NCI-H146 (cell line): ENCODE results near the gene HOXA11.

Experiments
- DNase-seq: peaks from one replicate; lab custom pipeline; 2025; lab: John Stamatoyannopoulos, UW

HOXA11 gene

DNA sequence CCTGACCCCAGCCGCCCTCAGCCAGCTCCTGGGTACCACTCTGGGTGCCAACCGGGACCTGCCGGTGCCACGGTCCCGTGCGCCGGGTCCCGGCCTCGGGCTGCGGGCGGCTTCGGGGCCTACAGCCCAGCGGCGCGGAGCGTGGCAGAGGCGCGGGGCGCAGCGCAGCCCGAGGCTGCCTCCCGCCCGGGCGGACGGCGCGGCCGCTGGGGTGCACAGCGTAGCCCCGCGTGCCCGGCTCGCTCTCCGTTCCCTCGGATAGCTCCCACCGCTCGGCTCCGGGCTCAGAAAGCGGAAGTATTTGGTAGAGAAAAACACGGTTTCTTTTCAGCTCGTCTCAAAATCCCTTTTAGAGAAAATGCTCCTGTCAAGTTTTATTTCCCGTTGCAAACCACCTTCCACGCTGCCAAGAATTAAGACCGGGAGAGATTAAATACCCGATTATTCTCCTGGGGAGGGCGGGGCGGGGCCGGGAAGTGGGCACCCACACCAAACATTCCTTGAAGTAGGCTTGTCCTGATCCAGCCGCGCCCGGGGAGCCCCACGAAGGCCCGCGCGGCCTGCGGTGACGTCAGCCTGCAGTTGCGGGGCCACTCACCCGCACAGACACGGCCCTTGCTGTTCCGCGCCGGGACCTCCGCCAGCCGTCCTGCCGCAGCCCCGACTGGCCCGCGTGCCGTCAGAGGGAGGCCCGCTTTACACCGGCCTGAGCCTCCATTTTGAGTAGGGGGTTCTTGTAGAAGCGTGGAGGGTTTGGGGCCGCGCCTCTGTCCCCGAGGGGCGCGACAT is 7.7 kb upstream of the HOXA11 start:
- DNase-seq: peak; percentile 20

DNA sequence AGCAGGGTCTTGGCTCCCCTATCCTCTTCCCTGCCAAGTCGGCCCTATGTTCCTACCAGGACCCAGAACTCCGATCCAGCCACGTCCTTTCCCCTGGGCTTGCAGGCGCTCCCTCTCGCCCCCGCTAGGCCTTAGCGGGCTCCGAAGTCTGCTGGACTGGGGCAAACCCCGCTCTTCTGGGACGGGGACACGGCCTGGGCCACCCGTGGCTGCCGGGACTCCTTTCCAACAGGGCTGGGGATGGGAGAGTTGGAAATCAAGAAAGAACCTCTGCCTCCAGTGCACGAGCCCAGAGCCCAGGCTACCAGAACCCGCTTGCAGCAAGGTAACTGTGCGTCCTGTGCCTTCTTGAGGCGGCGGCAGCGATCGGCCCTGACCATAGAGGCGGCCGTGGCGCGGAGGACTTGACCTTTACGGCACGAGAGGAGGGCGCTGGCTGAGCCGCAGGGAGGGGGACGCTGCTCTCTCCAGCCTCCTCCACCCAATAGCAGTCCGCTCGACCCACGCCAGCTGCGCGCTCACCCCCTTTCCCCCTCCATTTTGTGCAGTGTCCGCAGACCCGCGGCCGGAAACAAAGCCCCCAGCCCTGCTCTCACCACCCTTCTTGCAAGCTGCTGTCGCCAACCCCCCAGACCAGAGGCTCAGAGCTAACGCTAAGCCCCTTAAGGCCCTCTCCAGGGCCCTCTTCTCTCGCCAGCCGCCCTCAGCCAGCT is 7.0 kb upstream of the HOXA11 start:
- DNase-seq: no peak

DNA sequence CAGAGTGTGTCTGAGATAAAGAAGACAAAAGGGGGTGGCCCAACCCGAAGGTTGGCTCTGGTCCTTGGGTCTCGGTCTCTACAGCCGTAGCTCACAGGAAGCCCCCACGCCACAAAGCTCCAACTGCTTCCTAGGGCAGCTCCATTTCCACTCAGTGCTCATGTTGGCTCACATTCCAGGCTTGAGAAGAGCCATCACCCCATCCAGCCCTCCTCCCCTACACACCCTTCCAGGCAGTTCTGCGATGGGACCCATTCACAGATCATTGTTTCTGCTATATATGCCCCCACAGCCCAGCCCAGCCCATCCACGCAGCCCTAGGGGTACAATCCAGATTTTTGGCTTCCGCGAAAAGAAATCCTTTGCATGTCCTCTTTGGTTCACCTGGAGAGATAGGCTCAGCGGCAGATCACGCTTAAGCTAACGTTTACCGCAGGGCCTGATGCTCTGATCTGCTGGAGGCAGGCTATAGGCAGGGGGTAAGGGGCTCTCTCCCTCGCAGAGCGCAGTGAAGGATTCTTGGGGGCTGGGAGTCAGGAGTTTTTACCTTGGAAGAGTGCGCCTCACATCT is 6.2 kb upstream of the HOXA11 start:
- no peak for DNase-seq

DNA sequence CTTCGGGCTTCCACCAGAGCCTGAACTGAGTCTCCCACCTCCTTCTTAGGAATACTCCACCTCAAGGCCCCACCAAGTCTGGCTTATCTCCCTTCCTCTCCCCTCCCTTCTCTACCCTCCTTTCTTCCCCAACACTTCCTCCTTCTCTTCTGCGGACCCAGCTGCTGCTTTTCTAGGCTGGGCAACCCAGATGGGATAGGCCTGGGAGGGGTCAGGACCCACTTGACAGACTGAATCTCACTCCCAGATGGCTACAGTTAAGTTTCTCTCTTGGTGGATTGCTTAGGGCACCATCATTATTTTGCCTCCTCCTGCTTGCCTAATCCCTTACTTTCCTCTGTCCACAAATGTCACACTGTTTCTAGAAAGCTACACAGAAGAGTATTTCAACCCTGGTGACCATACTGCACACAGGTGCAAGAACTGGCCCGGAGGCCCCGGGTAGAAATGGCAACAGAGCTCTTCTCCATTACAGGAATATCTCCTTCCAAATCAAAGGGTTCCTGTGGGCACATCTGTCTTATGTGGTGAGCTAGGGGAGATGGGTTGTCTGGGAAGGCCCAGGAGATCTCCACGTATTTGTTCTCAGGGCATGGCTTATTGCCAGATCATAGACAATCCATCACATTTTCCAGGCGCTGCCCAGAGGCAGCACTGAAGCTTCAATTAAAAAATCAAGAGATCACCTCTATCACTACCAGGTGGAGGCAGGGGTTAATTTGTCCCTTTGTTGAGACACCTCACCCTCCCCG is 5.1 kb upstream of the HOXA11 start:
- no peak for DNase-seq

DNA sequence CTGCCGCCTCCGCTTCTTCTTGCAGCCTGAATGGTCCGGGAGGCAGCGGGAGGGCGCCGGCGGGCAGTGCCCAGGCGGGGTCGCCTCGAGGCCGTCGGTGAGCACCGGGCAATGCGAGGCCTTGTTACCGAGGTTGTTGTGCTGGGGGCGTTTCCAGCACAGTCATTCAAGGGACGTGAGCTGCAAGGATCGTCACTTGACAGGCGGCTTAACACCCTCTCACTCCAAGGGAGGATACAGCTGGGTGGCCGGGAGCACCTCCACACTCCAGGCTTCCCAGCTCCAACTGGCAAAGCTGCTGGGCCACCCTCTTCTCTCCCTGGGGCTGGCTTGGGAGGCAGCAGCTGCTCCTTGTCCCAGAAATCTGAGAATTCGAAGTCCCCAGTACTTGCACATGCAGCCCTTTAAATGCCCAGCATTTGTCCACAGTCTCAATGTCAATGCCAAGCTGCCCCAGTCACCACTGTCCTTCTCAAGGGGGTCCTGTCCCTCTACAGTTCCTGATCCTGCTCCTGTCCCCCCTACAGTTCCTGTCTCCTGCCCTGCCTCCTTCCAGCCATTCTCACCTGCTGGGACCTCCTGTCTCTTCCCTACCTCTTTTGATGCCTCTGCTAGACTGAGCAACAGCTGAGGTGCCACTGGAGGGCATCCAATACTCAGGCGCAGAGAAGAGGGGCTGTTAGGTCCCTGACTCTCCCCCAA is 4.4 kb upstream of the HOXA11 start:
- no peak for DNase-seq

DNA sequence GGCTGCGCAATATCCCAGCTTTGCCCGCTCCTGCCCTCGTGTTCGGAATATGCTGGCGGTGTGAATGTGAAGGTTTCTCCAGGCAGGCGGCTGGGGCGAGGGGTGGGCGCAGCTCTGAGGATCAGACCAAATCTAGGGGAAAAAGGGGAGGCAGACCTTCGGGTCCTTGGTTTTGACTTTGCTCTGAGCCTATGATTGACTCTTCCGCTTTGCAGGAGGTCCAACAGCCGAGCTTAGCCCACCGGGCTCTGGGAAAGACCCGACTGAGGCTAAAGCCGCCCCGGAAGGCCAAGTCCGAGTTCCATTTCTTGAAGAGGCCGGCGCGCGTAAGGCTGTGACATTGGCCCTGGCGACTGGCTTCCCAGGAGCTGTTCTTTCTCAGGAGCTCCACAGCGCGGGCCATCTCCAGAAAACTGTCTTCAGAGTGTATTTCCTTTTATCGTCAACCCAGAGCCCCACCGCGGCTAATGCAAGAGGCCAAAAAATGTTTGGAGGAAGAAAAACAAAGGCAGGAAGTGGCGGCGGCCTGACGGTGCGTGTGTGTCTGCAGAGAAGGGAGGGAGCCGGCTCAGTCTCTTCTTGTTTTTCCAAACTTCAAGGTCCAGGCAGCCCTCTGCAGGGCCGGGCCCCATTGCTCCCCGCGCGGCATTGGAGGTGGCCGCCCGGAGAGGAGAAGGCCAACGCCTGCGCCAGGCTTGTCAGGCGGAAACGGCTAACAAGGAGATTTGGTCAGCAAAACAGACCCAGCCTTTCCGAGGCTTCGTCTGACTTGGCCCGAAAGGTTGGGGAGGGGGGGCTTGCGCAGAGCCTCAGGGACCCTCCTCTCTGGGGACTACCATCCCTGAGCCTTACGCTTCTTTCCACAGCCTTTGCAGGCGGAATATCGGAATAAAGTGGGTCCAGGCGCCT is 3.6 kb upstream of the HOXA11 start:
- DNase-seq: no peak

DNA sequence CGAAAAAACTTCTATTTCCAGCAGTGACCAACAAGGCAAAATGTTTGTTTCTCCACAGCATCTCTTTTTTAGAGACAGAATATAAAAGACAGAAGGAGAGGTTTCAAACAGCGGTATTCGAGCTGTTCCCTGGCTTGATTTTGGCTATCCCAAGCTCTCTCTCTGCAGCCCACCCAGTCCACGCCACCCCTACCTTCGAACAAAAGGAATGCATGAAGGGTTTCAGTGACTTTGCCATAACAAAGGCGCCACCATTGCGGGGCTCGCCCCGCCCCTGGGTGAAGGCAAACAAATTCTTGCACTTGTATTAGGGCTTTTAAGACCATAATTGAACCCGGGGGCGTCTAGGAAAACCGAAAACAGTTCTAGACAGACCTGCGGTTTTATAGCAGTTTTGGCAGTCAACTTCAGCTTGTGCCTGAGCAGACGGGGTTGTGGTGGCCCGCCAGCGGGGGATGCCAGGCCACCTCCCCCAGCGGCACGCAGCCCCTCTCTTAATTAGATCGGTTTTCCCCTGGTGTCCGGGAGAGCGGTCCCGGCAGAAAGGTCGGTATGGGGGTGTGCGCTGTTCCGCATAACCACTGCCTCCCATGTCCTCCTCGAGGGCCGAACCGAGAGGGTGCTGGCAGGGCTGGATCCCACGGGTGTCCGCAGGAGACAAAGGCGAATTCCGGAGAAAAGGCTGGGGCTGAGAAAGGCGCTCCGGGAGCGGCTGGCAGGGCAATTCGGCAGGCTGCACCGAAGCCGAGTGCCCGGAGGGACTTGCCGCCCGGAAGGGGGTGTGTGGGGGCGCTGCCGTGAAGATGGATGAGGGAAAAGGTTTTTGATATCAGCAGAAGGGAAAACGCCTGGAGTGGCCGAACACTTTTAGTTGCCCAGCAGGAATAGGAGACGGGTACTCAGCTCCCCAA is 2.7 kb upstream of the HOXA11 start:
- DNase-seq: no peak

DNA sequence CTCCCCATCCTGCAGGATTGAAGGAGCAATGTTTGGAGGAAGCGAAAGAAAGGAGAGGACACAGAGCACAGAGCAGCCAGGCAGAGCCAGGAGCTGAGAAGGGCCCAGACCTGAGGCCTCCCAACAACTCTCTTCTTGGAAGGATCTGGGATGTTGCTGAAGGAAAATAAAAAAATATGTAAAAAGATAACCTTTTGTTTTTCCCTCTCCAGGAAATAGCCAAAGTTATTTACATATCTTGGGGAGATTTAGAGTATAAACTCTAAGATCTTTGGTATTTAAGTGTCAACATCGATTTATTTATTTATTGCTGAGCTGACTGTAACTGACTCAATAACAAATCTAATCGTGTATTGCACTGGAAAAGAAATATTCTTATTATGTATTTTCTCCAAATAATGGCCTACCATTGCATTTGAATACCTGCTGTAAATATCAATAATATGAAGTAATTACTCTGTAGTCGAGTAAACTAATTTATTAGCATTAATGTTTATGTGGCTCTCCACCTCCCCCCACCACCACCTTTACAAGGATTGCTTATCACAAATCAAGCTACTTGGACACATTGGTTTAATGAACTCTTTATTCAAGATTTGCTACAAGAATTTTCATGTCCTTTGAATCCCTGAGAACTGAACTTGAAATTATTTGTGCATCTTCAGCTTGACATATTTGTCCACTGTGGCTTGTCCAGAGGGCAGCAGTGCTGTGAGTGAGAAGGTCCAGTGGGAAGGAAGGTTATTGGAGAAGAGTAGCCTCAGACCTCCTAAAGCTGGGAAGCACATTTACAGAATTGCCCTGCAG is 1.8 kb upstream of the HOXA11 start:
- no peak for DNase-seq

DNA sequence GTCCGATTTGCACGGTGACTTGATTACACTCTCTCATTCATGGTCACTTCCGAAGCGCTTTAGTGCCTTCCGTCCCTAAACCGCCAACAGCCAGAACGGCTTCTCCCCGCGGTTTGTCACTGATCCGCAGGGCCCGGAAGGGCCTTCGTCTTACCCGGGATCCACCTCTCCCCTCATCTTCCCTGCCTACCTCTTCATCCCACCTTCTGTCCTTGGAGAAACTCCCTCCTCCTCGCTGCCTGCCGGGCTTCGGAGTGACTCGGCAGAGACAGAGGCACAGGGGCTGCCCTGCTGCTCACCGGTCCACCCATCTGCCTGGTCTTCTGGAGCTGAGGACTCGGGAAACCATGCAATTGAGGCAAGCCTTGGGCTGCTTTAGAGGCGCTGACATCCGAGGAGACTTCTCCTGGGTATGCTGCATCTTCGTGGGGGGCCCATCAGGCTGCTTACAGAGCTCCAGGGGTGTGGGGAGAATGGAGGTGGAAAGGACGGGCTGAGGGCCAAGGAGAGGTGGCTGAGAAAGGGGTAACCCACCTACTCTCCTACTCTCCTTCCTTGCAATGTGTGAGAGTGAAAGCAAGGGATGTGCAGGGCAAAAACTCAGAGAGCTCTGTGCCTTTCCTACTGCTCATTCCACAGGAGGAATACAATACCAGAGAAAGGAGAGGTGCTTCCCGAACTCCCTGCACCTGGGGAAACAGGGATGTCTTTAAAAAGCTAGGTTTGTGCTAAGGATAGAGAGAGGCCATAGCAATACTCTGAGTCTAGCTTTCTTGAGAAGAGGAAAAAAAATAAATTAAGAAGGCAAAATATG is 1.0 kb upstream of the HOXA11 start:
- DNase-seq: no peak

DNA sequence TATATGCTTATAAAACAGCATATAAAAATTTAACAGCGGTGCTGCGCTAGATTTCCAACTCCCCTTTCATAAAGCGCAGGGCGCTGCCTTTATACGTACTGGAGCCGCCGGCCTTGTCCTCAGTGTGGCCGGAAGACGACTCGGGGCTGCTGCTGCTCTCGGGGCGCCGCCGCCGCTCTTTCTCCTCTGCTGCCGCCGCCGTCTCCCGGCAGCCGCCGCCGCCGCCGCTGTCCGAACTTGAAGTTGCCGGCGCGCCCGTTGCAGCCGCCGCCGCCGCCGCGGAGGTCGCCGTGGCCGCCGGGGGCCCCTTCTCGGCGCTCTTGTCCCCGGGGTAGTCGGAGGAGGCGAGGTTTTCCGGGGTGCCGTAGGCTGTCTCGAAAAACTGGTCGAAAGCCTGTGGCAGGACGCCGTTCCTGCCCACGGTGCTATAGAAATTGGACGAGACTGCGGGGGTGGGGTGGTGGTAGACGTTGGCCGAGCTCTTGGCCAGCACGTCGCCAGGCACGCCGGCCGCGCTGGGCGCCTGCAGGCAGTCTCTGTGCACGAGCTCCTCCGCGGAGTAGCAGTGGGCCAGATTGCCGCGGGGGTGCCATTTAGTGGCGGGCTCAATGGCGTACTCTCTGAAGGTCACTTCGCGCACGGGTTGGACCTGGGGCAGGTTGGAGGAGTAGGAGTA is 557 bp downstream of the HOXA11 start:
- DNase-seq: peak; percentile 57

DNA sequence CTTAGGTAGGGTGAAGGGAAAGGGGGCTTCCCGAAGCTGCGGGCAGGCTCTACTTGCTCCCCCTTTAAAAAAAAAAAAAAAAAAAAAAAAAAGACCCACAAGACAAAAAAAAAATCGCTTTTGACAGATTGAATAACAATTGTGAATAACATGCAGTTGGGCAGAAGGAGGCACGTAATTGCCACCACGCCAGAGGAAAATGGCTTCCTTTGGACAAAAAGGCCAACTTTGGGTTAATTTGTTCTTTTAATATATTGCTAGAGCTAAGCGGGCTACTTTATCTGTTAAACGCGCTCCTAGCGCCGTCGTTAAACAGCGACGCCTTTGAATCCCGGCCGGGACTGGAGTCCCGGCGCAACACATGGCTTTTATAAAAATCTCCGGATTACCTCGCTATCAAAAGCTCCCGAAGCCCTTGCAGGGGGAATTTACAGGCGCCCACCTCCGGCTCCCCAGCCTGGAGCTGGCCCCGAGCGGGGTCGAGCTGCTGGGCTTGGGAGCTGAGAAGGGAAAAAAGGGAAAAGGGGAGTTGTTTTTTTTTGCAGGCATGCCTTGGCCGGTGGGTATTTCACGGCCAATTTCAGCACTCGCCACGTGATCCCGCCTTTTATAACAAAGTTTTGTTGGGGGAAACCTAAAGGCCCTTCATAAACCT is 1.2 kb downstream of the HOXA11 start:
- DNase-seq: peak; percentile 45

DNA sequence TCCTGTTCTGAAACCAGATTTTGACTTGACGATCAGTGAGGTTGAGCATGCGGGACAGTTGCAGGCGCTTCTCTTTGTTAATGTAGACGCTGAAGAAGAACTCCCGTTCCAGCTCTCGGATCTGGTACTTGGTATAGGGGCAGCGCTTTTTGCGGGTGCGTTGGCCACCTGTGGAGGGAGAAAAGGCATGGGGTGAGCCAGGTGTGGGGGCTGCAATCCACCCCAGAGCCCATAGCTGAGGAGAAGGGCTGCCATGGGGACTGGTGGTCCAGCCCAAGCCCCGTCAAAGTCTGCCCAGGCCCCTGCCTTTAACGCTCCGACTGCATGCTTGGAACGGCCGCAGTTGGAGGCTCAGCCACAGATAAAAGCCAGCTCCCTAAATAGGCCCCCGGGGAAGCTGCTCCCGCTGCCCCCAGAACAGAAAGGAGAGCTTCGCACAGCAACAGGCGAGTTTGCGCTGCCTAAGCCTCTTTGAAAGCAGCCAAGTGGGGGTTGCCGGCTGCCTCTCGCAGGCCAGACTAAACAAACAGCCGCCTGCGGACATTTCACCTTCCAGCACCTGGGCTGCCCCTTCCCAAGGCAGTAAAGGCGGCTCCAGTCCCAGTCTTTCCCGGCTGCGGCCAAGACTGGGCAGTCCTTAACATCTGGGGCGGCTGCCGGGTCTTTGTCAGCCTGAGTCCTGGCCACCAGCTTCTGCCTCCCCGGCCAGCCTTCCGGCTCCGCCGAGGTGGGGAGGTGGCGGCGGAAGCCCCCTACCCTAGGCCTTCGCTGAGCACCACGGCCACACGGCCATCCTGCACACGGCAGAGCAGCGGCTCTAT is 2.0 kb downstream of the HOXA11 start:
- DNase-seq: peak; percentile 76

DNA sequence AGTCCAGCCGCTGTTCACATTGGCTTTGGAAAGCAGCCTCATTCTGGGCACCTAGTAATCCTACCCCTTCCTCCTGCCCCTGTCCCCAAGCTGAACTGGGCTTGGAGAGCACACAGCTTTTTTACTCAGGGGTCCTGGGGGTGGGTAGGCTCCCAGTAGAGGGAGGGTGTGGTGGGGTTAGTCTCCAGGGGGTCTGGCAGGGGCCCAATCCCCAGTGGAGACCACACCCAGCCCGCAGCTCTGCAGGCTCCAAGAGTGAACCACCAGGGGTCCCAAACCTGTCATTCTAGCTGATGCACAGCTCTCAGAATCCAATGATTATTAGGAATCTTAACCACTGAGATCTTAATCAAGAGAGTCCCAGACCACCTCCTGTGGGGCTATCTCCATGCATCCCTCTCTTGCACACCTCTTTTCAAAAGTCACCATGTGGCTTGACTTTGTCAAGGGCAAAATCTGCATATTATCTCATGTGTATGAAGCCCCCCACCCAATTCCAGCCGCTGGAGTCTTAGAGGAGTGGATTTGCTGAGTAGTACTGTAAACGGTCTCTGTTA is 2.7 kb downstream of the HOXA11 start:
- no peak for DNase-seq

DNA sequence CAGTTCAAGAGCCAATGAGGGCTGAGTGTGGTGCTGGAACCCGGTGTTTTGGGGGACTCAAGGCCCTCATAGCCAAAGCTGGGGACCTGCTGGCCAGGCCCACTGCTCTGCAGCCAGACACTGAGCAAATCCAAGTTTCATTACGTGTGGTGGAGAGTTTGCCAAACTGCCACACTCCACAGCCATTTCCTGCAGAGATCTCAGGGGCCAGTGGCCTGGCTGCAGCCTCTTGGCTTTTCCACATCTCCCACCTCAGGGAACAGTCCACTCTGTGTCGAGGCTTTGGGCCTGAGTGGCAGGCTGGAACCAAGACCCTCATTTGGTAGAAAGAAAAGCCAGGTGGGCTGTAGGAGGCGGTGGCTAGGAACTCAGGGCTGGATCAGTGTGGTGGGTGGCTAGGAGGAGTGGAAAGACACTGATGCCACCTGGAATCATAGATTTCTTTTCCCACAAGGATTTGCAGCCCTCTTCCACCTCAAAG is 3.2 kb downstream of the HOXA11 start:
- DNase-seq: no peak
